HL-60 (cell line): Measurements from ENCODE around the gene TNFRSF12A.

Experiments
- DNase-seq, 2 experiments: peaks; one replicate each; pipeline ENCODE4 v3.0.0-alpha.2; 2010 to 2020; ENCODE audit warnings: low read depth in 1 of 2, low spot score in 1 of 2
- H3K27ac ChIP-seq: fragments of 250-450 bp; sonication (Bioruptor Pico); replicated peaks from 2 replicates; pipeline ENCODE4 v1.5.1; 2020; ENCODE audit warnings: mild to moderate bottlenecking, moderate library complexity
- H3K27me3 ChIP-seq: fragments of 250-450 bp; sonication (Bioruptor Pico); 2 replicates; pipeline ENCODE4 v1.5.1; 2021; ENCODE audit warnings: mild to moderate bottlenecking, moderate library complexity; ENCODE audit not compliant: insufficient read depth, poor library complexity, severe bottlenecking
- H3K4me3 ChIP-seq: replicated peaks from 2 replicates; pipeline ENCODE4 v1.5.1; 2011; ENCODE audit warnings: mild to moderate bottlenecking, control low read depth, low read length; ENCODE audit not compliant: insufficient read depth
- GABPA ChIP-seq: IDR thresholded peaks from 2 replicates; pipeline ENCODE4 v1.6.1; 2012; ENCODE audit warnings: low read depth
- POLR2AphosphoS5 ChIP-seq: IDR thresholded peaks from 2 replicates; pipeline ENCODE4 v1.6.1; 2012; ENCODE audit warnings: low read depth
- SPI1 ChIP-seq: IDR thresholded peaks from 2 replicates; pipeline ENCODE4 v1.6.1; 2012; ENCODE audit warnings: low read depth, mild to moderate bottlenecking, borderline replicate concordance
- TF ChIP-seq, protein P1 (sequence below): IDR thresholded peaks from 2 replicates; pipeline ENCODE4 v1.6.1; 2012; ENCODE audit warnings: low read depth; ENCODE audit not compliant: insufficient replicate concordance
- TF ChIP-seq, protein P2 (sequence below): IDR thresholded peaks from one replicate; pipeline ENCODE4 v1.5.1; 2011; ENCODE audit warnings: low read length, control low read depth, inconsistent platforms; ENCODE audit not compliant: insufficient read depth

TNFRSF12A gene

DNA sequence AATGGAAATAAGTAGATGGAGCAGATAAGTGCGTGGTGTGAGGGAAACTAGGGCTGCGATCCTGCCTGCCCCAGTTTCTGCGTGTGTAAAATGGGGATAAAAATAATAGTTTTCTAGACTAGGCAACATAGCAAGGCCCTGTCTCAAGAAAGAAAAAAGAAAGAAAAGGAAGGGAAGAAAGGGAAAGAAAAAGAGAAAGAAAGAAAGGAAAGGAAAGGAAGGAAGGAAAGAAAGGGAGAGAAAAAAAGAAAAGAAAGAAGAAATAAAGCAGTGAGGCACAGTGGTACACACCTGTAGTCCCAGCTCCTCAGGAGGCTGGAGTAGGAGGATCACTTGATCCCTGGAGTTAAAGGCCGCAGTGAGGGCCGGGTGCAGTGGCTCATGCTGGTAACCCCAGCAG, 37.8 kb upstream of the TNFRSF12A start:
- Histone ChIP-seq H3K27ac (no peak overlapping the region), H3K27me3 (no peaks in the 10 kb centered on the region)
- TF ChIP-seq SPI1 (no peak), GABPA (no peak), POLR2AphosphoS5 (no peak)
- TF ChIP-seq, protein P1, sequence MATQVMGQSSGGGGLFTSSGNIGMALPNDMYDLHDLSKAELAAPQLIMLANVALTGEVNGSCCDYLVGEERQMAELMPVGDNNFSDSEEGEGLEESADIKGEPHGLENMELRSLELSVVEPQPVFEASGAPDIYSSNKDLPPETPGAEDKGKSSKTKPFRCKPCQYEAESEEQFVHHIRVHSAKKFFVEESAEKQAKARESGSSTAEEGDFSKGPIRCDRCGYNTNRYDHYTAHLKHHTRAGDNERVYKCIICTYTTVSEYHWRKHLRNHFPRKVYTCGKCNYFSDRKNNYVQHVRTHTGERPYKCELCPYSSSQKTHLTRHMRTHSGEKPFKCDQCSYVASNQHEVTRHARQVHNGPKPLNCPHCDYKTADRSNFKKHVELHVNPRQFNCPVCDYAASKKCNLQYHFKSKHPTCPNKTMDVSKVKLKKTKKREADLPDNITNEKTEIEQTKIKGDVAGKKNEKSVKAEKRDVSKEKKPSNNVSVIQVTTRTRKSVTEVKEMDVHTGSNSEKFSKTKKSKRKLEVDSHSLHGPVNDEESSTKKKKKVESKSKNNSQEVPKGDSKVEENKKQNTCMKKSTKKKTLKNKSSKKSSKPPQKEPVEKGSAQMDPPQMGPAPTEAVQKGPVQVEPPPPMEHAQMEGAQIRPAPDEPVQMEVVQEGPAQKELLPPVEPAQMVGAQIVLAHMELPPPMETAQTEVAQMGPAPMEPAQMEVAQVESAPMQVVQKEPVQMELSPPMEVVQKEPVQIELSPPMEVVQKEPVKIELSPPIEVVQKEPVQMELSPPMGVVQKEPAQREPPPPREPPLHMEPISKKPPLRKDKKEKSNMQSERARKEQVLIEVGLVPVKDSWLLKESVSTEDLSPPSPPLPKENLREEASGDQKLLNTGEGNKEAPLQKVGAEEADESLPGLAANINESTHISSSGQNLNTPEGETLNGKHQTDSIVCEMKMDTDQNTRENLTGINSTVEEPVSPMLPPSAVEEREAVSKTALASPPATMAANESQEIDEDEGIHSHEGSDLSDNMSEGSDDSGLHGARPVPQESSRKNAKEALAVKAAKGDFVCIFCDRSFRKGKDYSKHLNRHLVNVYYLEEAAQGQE = no peak
- TF ChIP-seq, protein P2, sequence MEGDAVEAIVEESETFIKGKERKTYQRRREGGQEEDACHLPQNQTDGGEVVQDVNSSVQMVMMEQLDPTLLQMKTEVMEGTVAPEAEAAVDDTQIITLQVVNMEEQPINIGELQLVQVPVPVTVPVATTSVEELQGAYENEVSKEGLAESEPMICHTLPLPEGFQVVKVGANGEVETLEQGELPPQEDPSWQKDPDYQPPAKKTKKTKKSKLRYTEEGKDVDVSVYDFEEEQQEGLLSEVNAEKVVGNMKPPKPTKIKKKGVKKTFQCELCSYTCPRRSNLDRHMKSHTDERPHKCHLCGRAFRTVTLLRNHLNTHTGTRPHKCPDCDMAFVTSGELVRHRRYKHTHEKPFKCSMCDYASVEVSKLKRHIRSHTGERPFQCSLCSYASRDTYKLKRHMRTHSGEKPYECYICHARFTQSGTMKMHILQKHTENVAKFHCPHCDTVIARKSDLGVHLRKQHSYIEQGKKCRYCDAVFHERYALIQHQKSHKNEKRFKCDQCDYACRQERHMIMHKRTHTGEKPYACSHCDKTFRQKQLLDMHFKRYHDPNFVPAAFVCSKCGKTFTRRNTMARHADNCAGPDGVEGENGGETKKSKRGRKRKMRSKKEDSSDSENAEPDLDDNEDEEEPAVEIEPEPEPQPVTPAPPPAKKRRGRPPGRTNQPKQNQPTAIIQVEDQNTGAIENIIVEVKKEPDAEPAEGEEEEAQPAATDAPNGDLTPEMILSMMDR = no peak

DNA sequence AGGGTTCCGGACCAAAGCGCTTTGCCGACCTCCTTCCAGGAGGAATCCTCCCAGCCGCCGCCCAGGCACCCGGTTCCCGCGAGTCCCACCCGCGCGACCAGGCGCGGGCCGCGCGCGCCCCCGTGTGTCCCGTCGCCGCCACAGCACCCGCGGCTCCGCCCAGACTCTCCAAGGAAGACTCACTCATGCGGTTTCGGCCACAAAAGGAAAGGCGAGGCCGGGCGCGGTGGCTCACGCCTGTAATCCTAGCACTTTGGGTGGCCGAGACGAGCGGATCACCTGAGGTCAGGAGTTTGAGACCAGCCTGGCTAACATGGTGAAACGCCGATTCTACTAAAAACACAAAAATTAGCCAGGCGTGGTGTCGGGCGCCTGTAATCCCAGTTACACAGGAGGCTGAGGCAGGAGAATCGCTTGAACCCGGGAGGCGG, 36.4 kb upstream of the TNFRSF12A start:
- H3K4me3 ChIP-seq = peak overlapping the region; percentile 22

More for the DNA sequence above, 37.8 kb upstream of the TNFRSF12A start:
- no peak overlapping the region for H3K4me3 ChIP-seq
- no peak for DNase-seq

DNA sequence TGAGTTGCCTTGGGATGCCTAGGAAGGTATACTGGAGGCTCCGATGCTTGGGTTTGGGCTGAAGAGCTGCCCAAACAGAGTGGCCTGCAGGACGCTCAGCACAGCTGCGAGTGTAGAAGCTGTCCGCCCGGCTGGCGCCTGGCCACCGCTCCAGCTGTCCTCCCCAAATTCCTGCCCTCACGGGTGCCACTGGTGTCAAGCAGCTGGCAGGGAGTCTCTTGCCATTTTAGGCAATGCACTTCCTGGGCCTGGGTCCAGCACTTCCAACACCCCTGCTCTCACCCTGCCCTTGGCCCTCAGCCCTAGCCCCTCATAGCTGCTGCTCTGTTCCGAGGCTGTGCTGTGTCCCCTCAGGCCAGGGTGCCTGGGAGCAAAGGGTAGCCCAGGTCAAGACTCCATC, 34.7 kb upstream of the TNFRSF12A start:
- TF ChIP-seq, protein P1 = no peak
- TF ChIP-seq SPI1 (no peak), GABPA (no peak), POLR2AphosphoS5 (no peak)
- TF ChIP-seq, protein P2 = no peak
- no peak overlapping the region for H3K4me3 ChIP-seq
- H3K27ac ChIP-seq = no peak overlapping the region
- H3K27me3 ChIP-seq = peaks cover 2% of the 10 kb centered on the region
- no peak for DNase-seq

More for the DNA sequence above, 36.4 kb upstream of the TNFRSF12A start:
- TF ChIP-seq, protein P2 = peak; percentile 68
- TF ChIP-seq POLR2AphosphoS5 = no peak
- Histone ChIP-seq H3K27ac (no peak overlapping the region), H3K27me3 (no peaks in the 10 kb centered on the region)
- DNase-seq = peak in 1 of 2 experiments; percentile 81

DNA sequence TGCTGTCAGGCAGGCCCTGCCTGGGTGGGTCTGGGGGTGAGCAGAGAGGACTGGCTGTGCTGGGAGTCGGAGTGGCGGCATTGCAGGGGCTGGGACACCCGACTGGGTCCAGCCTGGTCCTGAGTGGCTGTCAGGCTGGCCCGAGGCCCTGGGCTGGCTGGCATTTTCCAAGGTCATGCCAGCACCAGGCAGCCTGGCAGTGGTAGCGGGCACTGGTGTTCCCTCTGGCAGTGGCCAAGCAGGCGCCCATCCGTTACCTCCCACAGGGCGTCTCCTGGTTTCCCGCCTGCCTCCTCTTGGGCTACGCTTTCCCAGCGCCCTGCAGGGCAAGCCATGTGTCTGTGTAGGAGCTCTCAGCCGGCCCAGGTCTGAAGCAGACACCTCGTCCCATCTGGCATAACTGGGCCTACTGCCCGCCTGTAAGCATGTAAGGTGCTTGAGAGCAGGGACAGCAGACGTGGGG, 34.2 kb upstream of the TNFRSF12A start:
- no peak overlapping the region for H3K27ac ChIP-seq
- DNase-seq = no peak
- H3K4me3 ChIP-seq = no peak overlapping the region
- peaks cover 2% of the 10 kb centered on the region for H3K27me3 ChIP-seq
- TF ChIP-seq GABPA (no peak), SPI1 (no peak), POLR2AphosphoS5 (no peak)
- TF ChIP-seq, protein P1 = no peak
- TF ChIP-seq, protein P2 = no peak
